ENCODE data around the gene TIPARP.
"Not testable (repeated sequence)": the region's sequence is repeated elsewhere in the genome, so short reads cannot be mapped to it uniquely, and the experiment has no call there.

Gene TIPARP

DNA sequence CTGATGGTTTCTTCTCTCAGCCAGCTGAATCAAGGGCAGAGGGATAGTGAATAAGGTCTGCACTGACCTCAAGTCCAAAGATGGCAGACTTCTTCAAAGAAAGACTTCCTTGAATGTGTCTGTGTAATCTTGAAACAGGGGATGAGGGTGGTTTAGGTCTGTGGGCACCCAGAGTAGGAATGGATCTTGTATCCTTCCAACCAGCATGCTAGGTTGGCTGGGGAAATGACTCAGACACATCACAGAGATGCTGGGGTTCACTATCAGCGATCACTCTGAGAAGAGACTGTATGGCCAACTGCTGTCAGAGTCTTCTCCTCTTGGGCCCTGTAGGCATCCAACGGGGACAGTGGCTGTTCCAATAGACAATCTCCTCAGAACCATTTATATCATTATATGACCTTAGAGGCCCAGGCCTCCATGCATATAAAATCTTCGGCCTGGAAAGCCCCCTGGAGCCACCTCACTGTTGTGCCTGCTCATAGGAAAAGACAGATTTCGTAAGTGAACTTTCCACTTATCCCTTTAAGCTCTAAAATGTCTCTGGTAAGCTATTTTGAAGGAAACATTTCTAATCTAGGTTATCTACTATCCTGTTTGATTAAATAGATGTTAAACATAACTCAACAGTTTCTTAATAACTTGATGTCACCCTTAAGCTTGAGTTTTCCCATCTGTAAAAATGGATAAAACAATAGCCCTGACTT, 58.5 kb downstream of the TIPARP start:
- no peaks in the 10 kb centered on the region for H3K9me3 ChIP-seq (ENCODE audit: control extremely low read depth in 1 of 5, control insufficient read depth in 4 of 5, insufficient read depth in 2 of 5, low read depth in 1 of 5, low read length in 4 of 5)
- H3K27me3 ChIP-seq (replicated peaks in 2 of 5; ENCODE audit: control insufficient read depth in 4 of 5, insufficient read depth in 5 of 5, low read length in 4 of 5), result no peaks in the 10 kb centered on the region
- CTCF ChIA-PET, result interaction anchor here (1.1 kb wide), 1 partner anchor 10 kb away, joined by 4 read pairs; no protein-coding TSS in a partner anchor
- H3K27ac ChIP-seq (ENCODE audit: insufficient read depth in 1 of 2, low read depth in 1 of 2, low read length in 2 of 2, poor library complexity in 1 of 2, severe bottlenecking in 2 of 2), result no peak overlapping the region
- POLR2A ChIA-PET, result no interaction called here
- no peak overlapping the region for H3K4me3 ChIP-seq (ENCODE audit: control insufficient read depth in 1 of 7, extremely low read depth in 1 of 7, insufficient read depth in 4 of 7, low read depth in 2 of 7, low read length in 6 of 7)
- 98% methylated on average over 3 of the region's 4 CpGs for WGBS (ENCODE audit: insufficient coverage)
- H3K36me3 ChIP-seq (ENCODE audit: control insufficient read depth in 4 of 4, insufficient read depth in 4 of 4, low read length in 3 of 4), result no peaks in the 10 kb centered on the region
- no peak for DNase-seq
- no peaks in the 10 kb centered on the region for H3K4me1 ChIP-seq (ENCODE audit: control extremely low read depth in 1 of 4, control insufficient read depth in 4 of 4, insufficient read depth in 4 of 4, low read length in 3 of 4)

DNA sequence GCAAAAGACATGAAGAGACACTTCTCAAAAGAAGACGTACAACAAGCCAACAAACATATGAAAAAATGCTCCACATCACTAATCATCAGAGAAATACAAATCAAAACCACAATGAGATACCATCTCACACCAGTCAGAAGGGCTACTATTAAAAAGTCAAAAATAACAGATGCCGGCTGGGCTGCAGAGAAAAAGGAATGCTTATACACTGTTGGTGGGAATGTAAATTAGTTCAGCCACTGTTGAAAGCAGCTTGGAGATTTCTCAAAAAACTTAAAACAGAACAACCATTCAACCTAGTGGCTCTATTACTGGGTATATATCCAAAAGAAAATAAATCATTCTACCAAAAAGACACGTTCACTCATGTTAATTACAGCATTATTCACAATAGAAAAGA, 60.3 kb downstream of the TIPARP start:
- WGBS (ENCODE audit: insufficient coverage), result no CpG with 5 or more reads among the region's 3 CpGs
- not testable (repeated sequence) for DNase-seq

DNA sequence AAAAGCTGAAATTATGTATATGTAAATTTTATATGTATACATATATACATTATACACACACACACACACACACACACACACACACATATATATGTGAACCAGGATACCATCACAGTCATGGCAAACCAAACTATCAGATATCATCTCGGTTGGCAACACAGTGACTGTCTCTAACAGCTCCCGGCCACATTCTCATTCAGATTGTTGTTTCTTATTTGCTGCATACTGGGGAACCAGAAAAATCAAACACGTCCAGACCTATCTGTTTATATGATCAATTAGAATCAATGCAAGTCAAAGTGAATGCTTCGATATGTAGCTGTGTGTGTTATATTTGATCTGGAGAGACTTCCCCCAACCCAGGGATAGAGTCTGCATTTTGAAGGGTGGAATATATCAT, 61.1 kb downstream of the TIPARP start:
- Histone ChIP-seq H3K4me3 (ENCODE audit: control insufficient read depth in 1 of 7, extremely low read depth in 1 of 7, insufficient read depth in 4 of 7, low read depth in 2 of 7, low read length in 6 of 7) (no peak overlapping the region), H3K36me3 (ENCODE audit: control insufficient read depth in 4 of 4, insufficient read depth in 4 of 4, low read length in 3 of 4) (no peaks in the 10 kb centered on the region), H3K4me1 (ENCODE audit: control extremely low read depth in 1 of 4, control insufficient read depth in 4 of 4, insufficient read depth in 4 of 4, low read length in 3 of 4) (no peaks in the 10 kb centered on the region), H3K9me3 (ENCODE audit: control extremely low read depth in 1 of 5, control insufficient read depth in 4 of 5, insufficient read depth in 2 of 5, low read depth in 1 of 5, low read length in 4 of 5) (no peaks in the 10 kb centered on the region), H3K27ac (ENCODE audit: insufficient read depth in 1 of 2, low read depth in 1 of 2, low read length in 2 of 2, poor library complexity in 1 of 2, severe bottlenecking in 2 of 2) (no peak overlapping the region), H3K27me3 (replicated peaks in 2 of 5; ENCODE audit: control insufficient read depth in 4 of 5, insufficient read depth in 5 of 5, low read length in 4 of 5) (no peaks in the 10 kb centered on the region)
- no CpG with 5 or more reads among the region's 4 CpGs for WGBS (ENCODE audit: insufficient coverage)
- CTCF ChIA-PET, result interaction anchor here (0.6 to 1.0 kb wide), 2 partner anchors 16 to 227 kb away, joined by 3 read pairs; no protein-coding TSS in a partner anchor
- POLR2A ChIA-PET, result no interaction called here
- DNase-seq, result no peak

More for the DNA sequence above, 60.3 kb downstream of the TIPARP start:
- H3K4me1 ChIP-seq (ENCODE audit: control extremely low read depth in 1 of 4, control insufficient read depth in 4 of 4, insufficient read depth in 4 of 4, low read length in 3 of 4); POLR2A ChIA-PET; CTCF ChIA-PET; H3K4me3 ChIP-seq (ENCODE audit: control insufficient read depth in 1 of 7, extremely low read depth in 1 of 7, insufficient read depth in 4 of 7, low read depth in 2 of 7, low read length in 6 of 7); H3K27ac ChIP-seq (ENCODE audit: insufficient read depth in 1 of 2, low read depth in 1 of 2, low read length in 2 of 2, poor library complexity in 1 of 2, severe bottlenecking in 2 of 2); H3K27me3 ChIP-seq (replicated peaks in 2 of 5; ENCODE audit: control insufficient read depth in 4 of 5, insufficient read depth in 5 of 5, low read length in 4 of 5); H3K36me3 ChIP-seq (ENCODE audit: control insufficient read depth in 4 of 4, insufficient read depth in 4 of 4, low read length in 3 of 4); H3K9me3 ChIP-seq (ENCODE audit: control extremely low read depth in 1 of 5, control insufficient read depth in 4 of 5, insufficient read depth in 2 of 5, low read depth in 1 of 5, low read length in 4 of 5): not testable (repeated sequence)

DNA sequence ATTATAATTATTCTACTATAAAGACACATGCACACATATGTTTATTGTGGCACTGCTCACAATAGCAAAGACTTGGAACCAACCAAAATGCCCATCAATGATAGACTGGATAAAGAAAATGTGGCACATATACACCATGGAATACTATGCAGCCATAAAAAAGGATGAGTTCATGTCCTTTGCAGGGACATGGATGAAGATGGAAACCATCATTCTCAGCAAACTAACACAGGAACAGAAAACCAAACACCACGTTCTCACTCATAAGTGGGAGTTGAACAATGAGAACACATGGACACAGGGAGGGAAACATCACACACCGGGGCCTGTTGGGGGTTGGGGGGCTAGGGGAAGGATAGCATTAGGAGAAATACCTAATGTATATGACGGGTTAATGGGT, 62.7 kb downstream of the TIPARP start:
- H3K27me3 ChIP-seq (replicated peaks in 2 of 5; ENCODE audit: control insufficient read depth in 4 of 5, insufficient read depth in 5 of 5, low read length in 4 of 5); H3K27ac ChIP-seq (ENCODE audit: insufficient read depth in 1 of 2, low read depth in 1 of 2, low read length in 2 of 2, poor library complexity in 1 of 2, severe bottlenecking in 2 of 2); H3K4me3 ChIP-seq (ENCODE audit: control insufficient read depth in 1 of 7, extremely low read depth in 1 of 7, insufficient read depth in 4 of 7, low read depth in 2 of 7, low read length in 6 of 7); DNase-seq; H3K4me1 ChIP-seq (ENCODE audit: control extremely low read depth in 1 of 4, control insufficient read depth in 4 of 4, insufficient read depth in 4 of 4, low read length in 3 of 4); H3K9me3 ChIP-seq (ENCODE audit: control extremely low read depth in 1 of 5, control insufficient read depth in 4 of 5, insufficient read depth in 2 of 5, low read depth in 1 of 5, low read length in 4 of 5); POLR2A ChIA-PET; H3K36me3 ChIP-seq (ENCODE audit: control insufficient read depth in 4 of 4, insufficient read depth in 4 of 4, low read length in 3 of 4): not testable (repeated sequence)
- CTCF ChIA-PET, result interaction anchor here (1.2 kb wide), 1 partner anchor 34 kb away, joined by 3 read pairs; no protein-coding TSS in a partner anchor
- WGBS (ENCODE audit: insufficient coverage), result no CpG with 5 or more reads among the region's 3 CpGs

DNA sequence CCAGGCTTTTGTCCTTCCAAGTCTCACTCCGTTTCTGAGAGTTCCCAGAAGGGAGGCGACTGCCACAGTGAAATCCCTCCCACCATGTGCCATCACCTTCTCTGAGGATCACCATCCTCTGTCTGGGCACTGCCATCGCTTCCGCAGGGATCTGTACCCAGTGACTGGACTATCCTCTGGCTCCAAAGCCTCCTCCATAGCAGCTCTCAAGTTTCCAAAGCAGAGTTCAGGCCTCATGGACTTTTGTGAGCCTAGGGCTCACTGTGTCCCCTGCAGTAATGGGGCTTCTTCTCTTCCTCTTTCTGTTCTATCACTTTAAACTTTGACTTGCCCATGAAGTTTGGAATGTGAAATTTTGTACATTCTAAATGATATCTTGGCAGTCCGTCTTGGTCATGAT, 63.9 kb downstream of the TIPARP start:
- 91% methylated on average over 4 of the region's 5 CpGs for WGBS (ENCODE audit: insufficient coverage)
- H3K4me3 ChIP-seq (ENCODE audit: control insufficient read depth in 1 of 7, extremely low read depth in 1 of 7, insufficient read depth in 4 of 7, low read depth in 2 of 7, low read length in 6 of 7), result no peak overlapping the region
- ChIA-PET POLR2A (no interaction called here), CTCF (no interaction called here)
- DNase-seq, result no peak
- no peaks in the 10 kb centered on the region for H3K36me3 ChIP-seq (ENCODE audit: control insufficient read depth in 4 of 4, insufficient read depth in 4 of 4, low read length in 3 of 4)
- no peaks in the 10 kb centered on the region for H3K4me1 ChIP-seq (ENCODE audit: control extremely low read depth in 1 of 4, control insufficient read depth in 4 of 4, insufficient read depth in 4 of 4, low read length in 3 of 4)
- H3K9me3 ChIP-seq (ENCODE audit: control extremely low read depth in 1 of 5, control insufficient read depth in 4 of 5, insufficient read depth in 2 of 5, low read depth in 1 of 5, low read length in 4 of 5), result no peaks in the 10 kb centered on the region
- H3K27ac ChIP-seq (ENCODE audit: insufficient read depth in 1 of 2, low read depth in 1 of 2, low read length in 2 of 2, poor library complexity in 1 of 2, severe bottlenecking in 2 of 2), result no peak overlapping the region
- H3K27me3 ChIP-seq (replicated peaks in 2 of 5; ENCODE audit: control insufficient read depth in 4 of 5, insufficient read depth in 5 of 5, low read length in 4 of 5), result no peaks in the 10 kb centered on the region

DNA sequence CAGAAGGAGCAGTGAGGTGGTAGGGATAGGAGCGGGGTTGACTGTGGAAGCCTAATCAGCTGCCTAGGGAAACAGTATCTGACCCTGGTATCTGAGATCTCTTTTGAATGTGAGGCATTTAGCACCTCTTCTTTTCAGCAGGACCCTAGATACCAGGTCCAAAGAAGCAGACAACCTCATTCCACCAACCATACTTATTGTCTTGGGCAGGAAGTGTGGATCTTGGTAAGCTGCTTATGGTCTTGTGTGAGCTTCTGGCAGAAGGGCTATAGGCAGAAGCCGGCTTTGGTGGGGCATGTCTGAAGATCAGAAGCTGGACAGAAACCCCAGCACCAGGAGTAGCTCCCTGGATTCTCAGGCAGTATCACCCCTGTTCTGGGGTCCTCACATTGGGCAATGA, 65.6 kb downstream of the TIPARP start:
- Histone ChIP-seq H3K4me1 (ENCODE audit: control extremely low read depth in 1 of 4, control insufficient read depth in 4 of 4, insufficient read depth in 4 of 4, low read length in 3 of 4) (no peaks in the 10 kb centered on the region), H3K27me3 (replicated peaks in 2 of 5; ENCODE audit: control insufficient read depth in 4 of 5, insufficient read depth in 5 of 5, low read length in 4 of 5) (no peaks in the 10 kb centered on the region), H3K36me3 (ENCODE audit: control insufficient read depth in 4 of 4, insufficient read depth in 4 of 4, low read length in 3 of 4) (no peaks in the 10 kb centered on the region), H3K4me3 (ENCODE audit: control insufficient read depth in 1 of 7, extremely low read depth in 1 of 7, insufficient read depth in 4 of 7, low read depth in 2 of 7, low read length in 6 of 7) (no peak overlapping the region), H3K9me3 (ENCODE audit: control extremely low read depth in 1 of 5, control insufficient read depth in 4 of 5, insufficient read depth in 2 of 5, low read depth in 1 of 5, low read length in 4 of 5) (no peaks in the 10 kb centered on the region), H3K27ac (ENCODE audit: insufficient read depth in 1 of 2, low read depth in 1 of 2, low read length in 2 of 2, poor library complexity in 1 of 2, severe bottlenecking in 2 of 2) (no peak overlapping the region)
- DNase-seq, result no peak
- ChIA-PET CTCF (no interaction called here), POLR2A (no interaction called here)
- 100% methylated on average over 2 of the region's 2 CpGs for WGBS (ENCODE audit: insufficient coverage)

DNA sequence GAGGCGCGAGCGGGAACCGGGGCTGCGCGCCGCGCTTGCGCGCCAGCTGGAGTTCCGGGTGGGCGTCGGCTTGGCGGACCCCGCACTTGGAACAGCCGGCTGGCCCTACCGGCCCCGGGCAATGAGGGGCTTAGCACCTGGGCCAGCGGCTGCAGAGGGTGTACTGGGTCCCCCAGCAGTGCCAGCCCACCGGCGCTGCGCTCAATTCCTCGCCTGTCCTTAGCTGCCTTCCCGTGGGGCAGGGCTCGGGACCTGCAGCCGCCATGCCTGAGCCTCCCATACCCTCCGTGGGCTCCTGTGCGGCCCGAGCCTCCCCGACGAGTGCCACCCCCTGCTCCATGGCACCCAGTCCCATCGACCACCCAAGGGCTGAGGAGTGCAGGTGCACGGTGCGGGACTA, 66.2 kb downstream of the TIPARP start:
- H3K9me3 ChIP-seq (ENCODE audit: control extremely low read depth in 1 of 5, control insufficient read depth in 4 of 5, insufficient read depth in 2 of 5, low read depth in 1 of 5, low read length in 4 of 5); H3K27me3 ChIP-seq (replicated peaks in 2 of 5; ENCODE audit: control insufficient read depth in 4 of 5, insufficient read depth in 5 of 5, low read length in 4 of 5); H3K4me3 ChIP-seq (ENCODE audit: control insufficient read depth in 1 of 7, extremely low read depth in 1 of 7, insufficient read depth in 4 of 7, low read depth in 2 of 7, low read length in 6 of 7); DNase-seq; H3K36me3 ChIP-seq (ENCODE audit: control insufficient read depth in 4 of 4, insufficient read depth in 4 of 4, low read length in 3 of 4); H3K4me1 ChIP-seq (ENCODE audit: control extremely low read depth in 1 of 4, control insufficient read depth in 4 of 4, insufficient read depth in 4 of 4, low read length in 3 of 4); H3K27ac ChIP-seq (ENCODE audit: insufficient read depth in 1 of 2, low read depth in 1 of 2, low read length in 2 of 2, poor library complexity in 1 of 2, severe bottlenecking in 2 of 2); CTCF ChIA-PET: not testable (repeated sequence)
- POLR2A ChIA-PET, result interaction anchor here (0.7 kb wide), 1 partner anchor 45 kb away, joined by 3 read pairs; no protein-coding TSS in a partner anchor
- WGBS (ENCODE audit: insufficient coverage), result 97% methylated on average over 33 of the region's 34 CpGs

Data from common myeloid progenitor, CD34-positive (primary cell).